RWPE1 (cell line): ENCODE results near the gene MAN1A2.

Experiments
- CTCF ChIA-PET: fragments of 350-600 bp; sonication (Branson Sonifier 250); formaldehyde crosslinking; extraction: SDS; loops from one replicate; lab custom pipeline; 2021; lab: Yijun Ruan, JAX
- POLR2A ChIA-PET: fragments of 400-600 bp; formaldehyde crosslinking; extraction: SDS; loops from one replicate; lab custom pipeline; 2020; ENCODE audit warnings: antibody characterized with exemption; ENCODE audit not compliant: low non-redundant PET; lab: Yijun Ruan, JAX
- DNase-seq: peaks from one replicate; pipeline ENCODE4 v3.0.0; 2012; ENCODE audit warnings: low spot score
- H3K27ac ChIP-seq: fragments of 450-650 bp; 2 replicates; pipeline ENCODE4 v1.5.1; 2017
- CTCF ChIP-seq: fragments of 450-650 bp; conservative IDR thresholded peaks from 2 replicates; pipeline ENCODE4 v1.5.1; 2017; ENCODE audit warnings: low read depth, mild to moderate bottlenecking

Gene MAN1A2

DNA sequence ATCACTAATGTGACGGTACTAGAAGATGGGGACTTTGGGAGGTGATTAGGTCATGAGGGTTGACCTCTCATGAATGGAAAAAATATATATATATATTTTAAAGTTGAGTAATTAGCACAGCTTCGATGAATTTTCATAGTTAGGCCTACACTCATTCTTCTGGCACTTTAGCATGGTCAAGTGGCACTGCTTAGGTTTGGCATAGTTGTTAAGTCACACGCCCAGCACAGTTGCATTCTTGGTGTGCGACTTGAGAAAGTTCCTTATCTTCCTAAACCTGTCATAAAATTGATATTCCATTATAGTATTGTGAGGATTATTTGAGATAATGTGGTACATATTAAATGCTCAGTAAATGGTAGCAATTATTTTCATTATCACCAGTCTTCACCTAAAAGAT, 47.7 kb downstream of the MAN1A2 start:
- ChIA-PET POLR2A (no interaction called here), CTCF (no interaction called here)
- DNase-seq: no peak
- no peak overlapping the region for H3K27ac ChIP-seq
- no peak for TF ChIP-seq CTCF

GRCh38 chr1:117416004-117416403, 48.8 kb downstream of the MAN1A2 start:
- CTCF ChIA-PET: interaction anchor here (0.5 to 1.1 kb wide), 2 partner anchors 19 to 1651 kb away, joined by 3 read pairs; no protein-coding TSS in a partner anchor

GRCh38 chr1:117416546-117417125, 49.4 kb downstream of the MAN1A2 start:
- H3K27ac ChIP-seq: no peak overlapping the region
- POLR2A ChIA-PET: no interaction called here
- CTCF ChIA-PET: interaction anchor here (0.6 to 1.1 kb wide), 2 partner anchors 10 to 18 kb away, joined by 3 to 4 read pairs; no protein-coding TSS in a partner anchor
- TF ChIP-seq CTCF: no peak
- DNase-seq: no peak

More at GRCh38 chr1:117416004-117416403, 48.8 kb downstream of the MAN1A2 start:
- DNase-seq: no peak
- POLR2A ChIA-PET: no interaction called here
- TF ChIP-seq CTCF: no peak
- H3K27ac ChIP-seq: no peak overlapping the region

GRCh38 chr1:117425050-117425734, 57.9 kb downstream of the MAN1A2 start:
- H3K27ac ChIP-seq: no peak overlapping the region
- no peak for DNase-seq
- ChIA-PET POLR2A (no interaction called here), CTCF (interaction anchor here (0.6 kb wide), 1 partner anchor 69 kb away, joined by 4 read pairs; no protein-coding TSS in a partner anchor)
- no peak for TF ChIP-seq CTCF

DNA sequence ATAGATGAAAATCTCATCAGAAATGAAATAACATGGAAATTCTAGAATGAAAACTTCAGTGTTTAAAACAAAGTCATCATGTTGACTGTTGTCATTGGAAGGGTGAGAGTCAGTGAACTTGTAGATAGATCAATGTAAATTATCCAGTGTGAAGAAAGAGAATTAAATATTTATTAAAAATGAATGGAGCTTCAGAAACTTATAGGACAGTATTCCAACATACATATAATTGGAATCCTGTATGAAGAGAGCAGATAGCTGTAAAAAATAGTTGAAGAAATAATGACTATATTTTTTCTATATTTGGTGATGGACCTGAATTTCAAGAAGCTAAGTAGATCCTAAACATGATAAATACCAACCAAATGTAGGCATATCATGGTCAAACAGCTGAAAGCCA, 60.0 kb downstream of the MAN1A2 start:
- DNase-seq: no peak
- POLR2A ChIA-PET: no interaction called here
- CTCF ChIA-PET: no interaction called here

GRCh38 chr1:117433943-117434342, 66.7 kb downstream of the MAN1A2 start:
- no peak for TF ChIP-seq CTCF
- CTCF ChIA-PET: no interaction called here
- POLR2A ChIA-PET: no interaction called here
- no peak overlapping the region for H3K27ac ChIP-seq
- DNase-seq: no peak

More for the DNA sequence above, 60.0 kb downstream of the MAN1A2 start:
- no peak overlapping the region for H3K27ac ChIP-seq
- no peak for TF ChIP-seq CTCF
